GM03348 (cell line): ENCODE measurements around the gene DLEC1.

Experiments used
- DNase-seq: peaks from one replicate; pipeline ENCODE4 v3.0.0; 2012; ENCODE audit warnings: low spot score

Gene DLEC1

GRCh38 chr3:38001456-38002081 is 37.4 kb upstream of the DLEC1 start:
- no peak for DNase-seq

DNA sequence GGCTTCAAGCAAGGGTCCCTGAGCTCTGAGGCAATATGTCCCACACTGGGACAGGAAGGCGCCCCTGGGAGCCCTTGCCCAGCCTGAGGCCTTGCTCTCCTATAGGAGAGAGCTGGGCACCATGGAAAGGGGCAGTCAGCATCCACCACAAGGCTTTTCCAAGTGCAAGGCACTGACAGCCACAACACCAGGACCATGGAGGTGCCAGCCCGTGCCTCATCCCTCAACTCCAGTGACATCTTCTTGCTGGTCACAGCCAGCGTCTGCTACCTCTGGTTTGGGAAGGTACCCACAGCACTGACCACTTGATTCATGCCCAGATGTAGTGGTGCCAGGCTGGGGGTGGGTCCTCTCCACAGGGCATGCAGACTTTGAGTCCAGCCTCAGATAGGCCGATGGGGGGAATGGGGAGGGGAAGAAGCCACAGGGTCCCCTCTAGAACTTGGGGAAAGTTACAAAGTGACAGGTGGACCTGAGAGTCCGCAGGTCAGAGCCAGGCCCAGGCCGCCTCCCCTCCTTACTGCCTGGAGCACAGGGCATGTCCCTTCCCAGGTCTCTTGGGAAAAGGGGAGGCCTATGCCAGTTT is 36.6 kb upstream of the DLEC1 start:
- no peak for DNase-seq

DNA sequence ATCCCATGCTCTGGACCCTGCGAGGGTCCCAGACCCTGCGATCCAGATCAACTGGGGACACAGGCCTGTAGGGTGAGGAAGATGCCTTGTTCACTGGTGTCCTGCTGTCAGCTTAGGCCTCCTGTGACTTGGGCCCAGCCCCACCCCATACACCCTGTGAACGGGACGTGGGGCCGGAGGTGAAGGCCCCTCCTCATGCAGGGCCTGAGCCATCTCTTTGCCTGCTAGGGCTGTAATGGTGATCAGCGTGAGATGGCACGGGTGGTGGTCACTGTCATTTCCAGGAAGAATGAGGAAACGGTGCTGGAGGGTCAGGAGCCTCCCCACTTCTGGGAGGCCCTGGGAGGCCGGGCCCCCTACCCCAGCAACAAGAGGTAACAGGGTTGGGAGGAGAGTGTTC is 36.1 kb upstream of the DLEC1 start:
- DNase-seq, result no peak

DNA sequence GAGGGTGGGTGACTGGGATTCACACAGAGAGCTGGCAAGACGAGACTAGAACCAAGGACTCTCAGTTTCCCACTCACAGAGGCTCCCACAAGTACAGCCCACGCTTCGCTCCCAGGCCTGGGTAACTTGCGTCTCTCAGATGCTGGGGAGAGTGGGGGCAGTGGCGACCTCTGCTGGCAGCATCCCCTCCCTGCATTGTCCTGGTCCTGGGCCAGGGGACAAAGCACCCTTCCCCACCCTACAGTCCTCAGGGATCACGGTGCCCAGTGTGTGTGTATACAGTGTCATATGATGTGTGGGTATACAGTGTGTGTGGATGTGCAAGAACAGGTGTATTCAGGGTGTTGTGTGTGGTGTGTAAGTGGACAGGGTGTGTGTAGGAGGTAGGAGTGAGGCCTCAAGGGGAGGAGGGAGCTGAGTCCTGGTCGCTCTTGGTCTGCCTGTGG is 35.6 kb upstream of the DLEC1 start:
- DNase-seq, result peak; percentile 75

GRCh38 chr3:38003817-38004414 is 35.1 kb upstream of the DLEC1 start:
- DNase-seq, result no peak

DNA sequence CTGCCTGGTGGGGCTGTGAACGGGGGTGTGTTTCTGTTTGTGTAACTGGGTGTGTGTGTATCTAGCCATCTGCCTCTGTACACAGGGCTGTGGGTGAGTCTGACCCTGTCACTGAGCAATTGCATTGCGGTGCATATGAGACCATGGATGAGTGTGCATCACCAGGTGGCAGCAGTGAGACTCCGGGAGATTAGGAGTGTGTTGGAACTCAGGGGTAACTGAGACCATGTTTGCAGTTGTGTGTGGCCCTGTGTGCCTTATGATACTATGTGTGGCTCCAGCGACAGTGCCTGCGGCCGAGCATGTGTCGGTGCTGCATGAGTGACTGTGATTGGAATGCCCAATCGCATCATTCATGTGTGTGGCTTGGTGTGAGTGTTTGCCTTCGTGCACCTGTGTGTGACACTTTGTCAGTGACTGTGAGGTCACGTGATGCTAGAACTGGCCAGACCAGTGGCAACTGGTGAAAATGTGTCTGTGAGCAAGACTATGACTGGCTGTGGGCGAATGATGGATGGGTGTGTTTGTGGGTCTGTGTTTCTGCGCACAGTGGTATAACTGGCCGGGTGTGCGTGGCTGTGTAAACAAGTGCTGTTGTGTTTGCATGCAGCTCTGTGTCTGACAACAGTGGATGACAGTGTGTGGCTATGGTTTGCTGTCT is 34.5 kb upstream of the DLEC1 start:
- peak; percentile 74 for DNase-seq

DNA sequence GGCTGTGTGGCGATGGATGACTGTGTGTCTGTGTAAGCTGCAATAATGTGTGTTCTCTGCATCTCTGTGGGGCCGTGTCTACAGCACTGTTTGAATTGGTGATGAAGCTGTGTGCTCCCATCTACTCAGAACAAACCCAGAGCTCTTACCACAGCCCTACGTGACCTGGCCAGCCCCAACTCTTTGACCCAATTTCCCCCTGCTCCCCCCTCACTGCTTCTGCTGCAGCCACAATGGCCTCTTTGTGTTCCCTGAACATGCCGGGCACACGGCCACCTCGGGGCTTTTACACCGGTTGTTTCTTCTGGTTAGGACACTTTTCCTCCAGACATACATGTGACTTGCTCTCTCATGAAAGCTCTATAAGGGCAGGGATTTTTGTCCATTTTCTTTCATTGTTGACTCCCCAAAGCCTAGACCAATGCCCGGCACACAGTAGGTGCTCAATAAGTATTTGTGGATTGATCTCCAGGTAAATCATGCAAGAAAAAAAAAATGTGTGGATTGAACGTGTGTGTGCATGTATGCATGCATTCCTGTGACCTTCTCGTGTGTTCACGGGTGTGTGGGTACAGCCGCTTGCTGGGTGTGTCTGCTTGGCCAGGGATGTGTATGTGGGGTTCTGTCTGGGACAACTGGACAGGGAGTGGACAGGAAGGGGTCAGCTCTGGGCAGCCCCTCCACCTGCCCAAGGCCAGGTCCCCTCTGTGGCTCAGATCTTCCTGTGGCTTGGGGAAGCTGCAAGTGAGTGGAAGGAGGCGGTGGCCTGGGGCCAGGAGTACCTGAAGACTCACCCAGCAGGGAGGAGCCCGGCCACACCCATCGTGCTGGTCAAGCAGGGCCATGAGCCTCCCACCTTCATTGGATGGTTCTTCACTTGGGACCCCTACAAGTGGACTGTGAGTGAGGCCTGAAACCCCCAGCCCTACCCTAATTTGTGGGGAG is 33.7 kb upstream of the DLEC1 start:
- DNase-seq, result no peak

GRCh38 chr3:38006031-38006430 is 33.0 kb upstream of the DLEC1 start:
- DNase-seq, result no peak

DNA sequence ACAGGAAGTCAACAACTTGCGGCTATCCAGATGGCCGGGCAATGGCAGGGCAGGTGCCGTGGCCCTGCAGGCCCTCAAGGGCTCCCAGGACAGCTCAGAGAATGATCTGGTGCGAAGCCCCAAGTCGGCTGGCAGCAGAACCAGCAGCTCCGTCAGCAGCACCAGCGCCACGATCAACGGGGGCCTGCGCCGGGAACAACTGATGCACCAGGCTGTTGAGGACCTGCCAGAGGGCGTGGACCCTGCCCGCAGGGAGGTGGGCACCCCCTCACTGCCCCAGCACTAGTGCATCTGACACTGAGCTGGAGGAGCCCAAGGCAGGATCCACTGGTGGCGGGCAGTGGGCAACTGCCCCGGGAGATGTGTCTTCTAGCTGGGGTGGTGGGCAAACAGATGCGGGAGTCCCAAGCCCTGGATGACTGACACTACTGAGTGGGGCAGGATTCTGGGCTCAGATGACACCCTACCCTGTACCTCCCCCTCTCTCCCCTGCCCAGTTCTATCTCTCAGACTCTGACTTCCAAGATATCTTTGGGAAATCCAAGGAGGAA is 32.5 kb upstream of the DLEC1 start:
- no peak for DNase-seq

DNA sequence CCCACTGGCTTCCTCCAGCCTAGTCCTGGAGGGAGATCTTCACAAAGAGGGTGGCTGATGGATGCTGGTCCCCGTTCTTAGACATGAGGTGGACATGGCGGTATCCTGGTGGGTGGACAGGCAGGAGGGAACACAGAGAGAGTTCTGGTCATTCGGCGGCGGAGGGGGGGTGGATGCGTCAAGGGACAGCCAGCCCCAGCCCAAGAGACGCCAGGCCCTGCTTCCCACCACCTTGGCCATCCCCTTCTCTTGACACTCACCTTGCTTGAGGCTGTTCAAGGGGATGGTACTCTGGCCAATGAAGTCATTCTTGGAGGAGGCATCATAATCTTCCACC is 31.3 kb upstream of the DLEC1 start:
- DNase-seq, result no peak

DNA sequence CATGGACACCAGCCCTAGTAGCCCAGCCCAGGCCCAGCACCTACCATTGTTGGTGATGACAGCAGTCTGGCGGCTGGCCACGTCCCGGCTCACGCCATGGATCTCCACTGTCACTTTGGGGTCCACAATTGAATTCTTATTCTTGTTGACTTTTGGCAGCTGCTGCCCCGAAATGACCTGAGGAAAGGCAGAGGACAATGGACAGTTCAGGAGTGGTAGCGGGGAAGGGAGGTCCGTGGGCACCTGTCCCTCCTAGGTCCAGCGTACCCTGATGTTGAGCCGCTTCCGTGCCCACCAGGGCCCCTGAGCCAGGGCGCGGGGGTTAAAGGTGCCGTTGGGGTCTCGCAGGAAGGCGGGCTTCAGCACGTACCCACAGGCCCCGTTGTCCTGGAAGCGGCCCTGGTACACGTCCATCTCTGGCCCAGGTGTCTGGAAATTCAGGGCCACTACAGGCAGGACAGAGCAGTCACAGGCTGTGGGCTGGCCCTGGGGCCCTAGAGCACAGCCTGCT is 30.8 kb upstream of the DLEC1 start:
- no peak for DNase-seq

GRCh38 chr3:38008971-38009580 is 29.9 kb upstream of the DLEC1 start:
- DNase-seq, result no peak

DNA sequence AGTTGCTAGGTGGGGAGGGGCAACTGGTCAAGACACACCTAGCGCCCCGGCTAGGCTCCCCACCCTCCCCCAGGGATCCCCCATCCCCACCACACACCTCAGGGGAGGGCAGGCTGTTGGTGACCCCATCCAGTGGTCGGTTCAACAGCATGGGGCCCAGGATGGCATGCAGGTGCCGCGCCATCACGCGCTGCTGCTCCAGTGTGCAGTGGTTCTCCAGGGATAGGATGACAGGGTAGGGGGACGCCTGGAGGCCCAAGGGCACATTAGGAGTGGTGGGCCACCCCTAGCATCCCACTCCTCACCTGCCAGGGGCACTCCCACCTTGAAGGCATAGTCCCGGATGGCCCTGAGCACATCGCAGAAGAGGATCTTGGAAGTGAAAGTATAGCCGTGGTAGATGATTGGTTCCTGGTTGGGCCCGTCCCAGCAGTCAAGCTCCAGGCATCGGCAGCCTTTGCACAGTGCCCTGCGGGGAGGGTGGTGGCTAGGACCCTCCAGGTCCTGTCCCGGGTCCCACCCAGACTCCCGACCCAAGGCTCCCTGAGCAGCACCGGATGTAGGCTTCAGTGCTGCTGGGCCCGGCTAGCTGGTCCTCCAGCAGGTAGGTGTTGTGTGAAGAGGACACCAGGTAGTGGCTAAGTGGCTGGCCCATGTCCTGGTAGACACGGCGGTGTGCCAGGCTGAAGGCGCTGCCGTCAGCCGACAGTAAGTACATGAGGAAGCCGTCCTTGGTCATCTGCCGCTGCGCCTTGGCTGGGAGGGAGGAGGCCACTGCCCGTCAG is 29.0 kb upstream of the DLEC1 start:
- no peak for DNase-seq

- DNase-seq, result no peak
These were observed 27.9 kb upstream of the DLEC1 start for GRCh38 chr3:38011111-38011510.

DNA sequence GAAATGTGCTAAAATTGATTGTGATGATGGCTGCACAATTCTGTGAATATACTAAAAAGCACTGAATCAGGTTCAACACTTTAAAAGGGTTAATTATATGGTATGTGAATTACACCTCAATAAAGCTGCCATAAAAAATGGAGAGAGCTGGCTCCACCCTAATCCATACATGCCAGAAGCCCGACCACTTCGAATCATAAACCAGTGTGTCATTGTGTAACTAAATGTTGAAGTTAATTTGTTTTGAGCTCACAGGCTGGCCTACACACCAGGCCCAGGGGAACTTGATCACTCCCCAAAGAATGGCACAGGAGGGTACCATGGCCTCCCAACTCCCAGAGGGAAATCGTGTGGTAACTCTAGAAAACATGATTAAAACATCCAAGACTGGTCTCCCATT is 23.5 kb upstream of the DLEC1 start:
- no peak for DNase-seq

DNA sequence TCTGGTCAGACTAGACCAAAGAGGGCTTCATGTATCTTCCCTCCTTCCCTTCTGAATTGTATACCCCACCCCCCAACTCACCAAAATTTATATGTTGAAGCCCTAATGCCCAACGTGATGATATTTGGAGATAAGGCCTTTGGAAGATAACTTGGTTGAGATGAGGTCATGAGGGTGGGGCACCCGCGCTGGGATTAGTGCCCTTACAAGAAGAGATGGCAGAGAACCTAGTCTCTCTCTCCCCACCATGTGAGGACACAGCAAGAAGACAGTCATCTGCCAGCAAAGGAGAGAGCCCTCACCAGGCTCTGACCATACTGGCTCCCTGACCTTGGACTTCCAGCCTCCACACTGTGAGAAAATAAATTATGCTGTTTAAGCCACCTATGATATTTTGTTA is 23.0 kb upstream of the DLEC1 start:
- no peak for DNase-seq

GRCh38 chr3:38016410-38016809 is 22.6 kb upstream of the DLEC1 start:
- no peak for DNase-seq

DNA sequence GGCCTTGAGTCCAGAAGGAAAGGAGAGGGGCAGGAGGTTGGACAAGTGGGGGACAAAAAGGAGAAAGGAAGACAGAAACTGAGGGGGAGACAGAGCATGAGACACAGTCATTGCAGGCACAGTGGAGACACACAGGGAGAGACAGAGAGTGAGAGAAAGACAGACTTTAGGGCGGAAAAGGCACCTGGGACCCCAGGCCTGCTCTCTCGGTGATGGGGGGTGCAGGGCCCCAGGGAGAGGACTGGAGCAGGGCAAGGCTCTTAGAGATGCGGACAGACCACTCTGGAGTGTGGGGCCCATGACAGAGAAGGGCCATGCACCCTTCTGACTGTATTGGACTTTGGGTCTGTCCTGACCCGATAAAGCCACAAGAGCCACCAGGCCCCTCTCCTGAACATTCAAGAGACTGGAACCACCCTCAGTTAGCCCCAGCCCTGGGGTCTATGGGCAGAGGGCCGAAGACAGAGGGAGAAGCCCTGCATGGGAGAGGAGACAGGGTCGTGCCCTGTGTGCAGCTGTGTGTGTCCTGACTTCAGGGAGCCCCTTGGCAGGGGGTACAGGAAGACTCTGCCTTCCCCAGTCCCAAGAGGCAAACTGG is 22.1 kb upstream of the DLEC1 start:
- DNase-seq, result no peak

GRCh38 chr3:38017445-38018295 is 21.3 kb upstream of the DLEC1 start:
- DNase-seq, result no peak
